ENCODE results near the gene RRP8. TPM values are rescaled to one million over a fixed set of nuclear protein-coding genes. Genes with fewer than 3 reads are reported as not detected.
A peak's percentile ranks its signal among the peaks of the same experiment; 100 is the strongest.

The RRP8 gene
- total and polyA plus RNA-seq, 9 of the 15 experiments (the other 6 are each of a cell fraction or from before 2014, with no cell fraction given) = 5.7 to 47.3 (median 32.6) TPM

DNA sequence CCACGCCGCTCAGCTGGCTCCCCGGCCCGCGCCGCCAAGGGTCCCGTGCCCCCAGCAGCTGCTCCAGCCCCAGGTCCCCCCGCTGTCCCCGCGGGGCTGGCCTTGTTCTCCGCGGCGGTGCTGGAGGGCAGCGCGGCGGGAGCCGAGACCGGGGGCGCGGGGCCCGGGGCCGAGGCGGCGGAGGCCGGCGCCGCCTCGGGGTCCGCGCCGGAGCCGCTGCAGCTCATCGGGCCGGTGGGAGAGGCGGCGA lies 8.5 kb upstream of the RRP8 start (continued):
- TF ChIP-seq ERF (CRISPR knock-in tag; IDR thresholded peaks at IDR 0.05) (peak; percentile 32; the same call in 1 of the 2 replicates), ZBTB7A (IDR thresholded peaks at IDR 0.05; ENCODE audit: borderline replicate concordance, control insufficient read depth, low read depth, low read length) (peak; percentile 76; the same call in 1 of the 2 replicates), GTF2E2 (tag; IDR thresholded peaks at IDR 0.05) (peak; percentile 59; the same call in 1 of the 2 replicates), MEIS2 (IDR thresholded peaks at IDR 0.05; ENCODE audit: partially characterized antibody) (peak; percentile 2), RBBP5 (IDR thresholded peaks at IDR 0.05; ENCODE audit: borderline replicate concordance, insufficient read depth, low read length, poor library complexity, severe bottlenecking) (peak; percentile 80), RB1 (IDR thresholded peaks at IDR 0.05; ENCODE audit: low read depth) (peak; percentile 79; the same call in 1 of the 2 replicates), KAT7 (CRISPR knock-in tag; IDR thresholded peaks at IDR 0.05; ENCODE audit: borderline replicate concordance) (no peak)
- TF ChIP-seq, protein P1, sequence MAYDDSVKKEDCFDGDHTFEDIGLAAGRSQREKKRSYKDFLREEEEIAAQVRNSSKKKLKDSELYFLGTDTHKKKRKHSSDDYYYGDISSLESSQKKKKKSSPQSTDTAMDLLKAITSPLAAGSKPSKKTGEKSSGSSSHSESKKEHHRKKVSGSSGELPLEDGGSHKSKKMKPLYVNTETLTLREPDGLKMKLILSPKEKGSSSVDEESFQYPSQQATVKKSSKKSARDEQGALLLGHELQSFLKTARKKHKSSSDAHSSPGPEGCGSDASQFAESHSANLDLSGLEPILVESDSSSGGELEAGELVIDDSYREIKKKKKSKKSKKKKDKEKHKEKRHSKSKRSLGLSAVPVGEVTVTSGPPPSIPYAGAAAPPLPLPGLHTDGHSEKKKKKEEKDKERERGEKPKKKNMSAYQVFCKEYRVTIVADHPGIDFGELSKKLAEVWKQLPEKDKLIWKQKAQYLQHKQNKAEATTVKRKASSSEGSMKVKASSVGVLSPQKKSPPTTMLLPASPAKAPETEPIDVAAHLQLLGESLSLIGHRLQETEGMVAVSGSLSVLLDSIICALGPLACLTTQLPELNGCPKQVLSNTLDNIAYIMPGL (CRISPR knock-in tag; IDR thresholded peaks at IDR 0.05) = 0 out of 2 replicates have a peak, but pooled peaks have one; percentile 21
- TF ChIP-seq, protein P2, sequence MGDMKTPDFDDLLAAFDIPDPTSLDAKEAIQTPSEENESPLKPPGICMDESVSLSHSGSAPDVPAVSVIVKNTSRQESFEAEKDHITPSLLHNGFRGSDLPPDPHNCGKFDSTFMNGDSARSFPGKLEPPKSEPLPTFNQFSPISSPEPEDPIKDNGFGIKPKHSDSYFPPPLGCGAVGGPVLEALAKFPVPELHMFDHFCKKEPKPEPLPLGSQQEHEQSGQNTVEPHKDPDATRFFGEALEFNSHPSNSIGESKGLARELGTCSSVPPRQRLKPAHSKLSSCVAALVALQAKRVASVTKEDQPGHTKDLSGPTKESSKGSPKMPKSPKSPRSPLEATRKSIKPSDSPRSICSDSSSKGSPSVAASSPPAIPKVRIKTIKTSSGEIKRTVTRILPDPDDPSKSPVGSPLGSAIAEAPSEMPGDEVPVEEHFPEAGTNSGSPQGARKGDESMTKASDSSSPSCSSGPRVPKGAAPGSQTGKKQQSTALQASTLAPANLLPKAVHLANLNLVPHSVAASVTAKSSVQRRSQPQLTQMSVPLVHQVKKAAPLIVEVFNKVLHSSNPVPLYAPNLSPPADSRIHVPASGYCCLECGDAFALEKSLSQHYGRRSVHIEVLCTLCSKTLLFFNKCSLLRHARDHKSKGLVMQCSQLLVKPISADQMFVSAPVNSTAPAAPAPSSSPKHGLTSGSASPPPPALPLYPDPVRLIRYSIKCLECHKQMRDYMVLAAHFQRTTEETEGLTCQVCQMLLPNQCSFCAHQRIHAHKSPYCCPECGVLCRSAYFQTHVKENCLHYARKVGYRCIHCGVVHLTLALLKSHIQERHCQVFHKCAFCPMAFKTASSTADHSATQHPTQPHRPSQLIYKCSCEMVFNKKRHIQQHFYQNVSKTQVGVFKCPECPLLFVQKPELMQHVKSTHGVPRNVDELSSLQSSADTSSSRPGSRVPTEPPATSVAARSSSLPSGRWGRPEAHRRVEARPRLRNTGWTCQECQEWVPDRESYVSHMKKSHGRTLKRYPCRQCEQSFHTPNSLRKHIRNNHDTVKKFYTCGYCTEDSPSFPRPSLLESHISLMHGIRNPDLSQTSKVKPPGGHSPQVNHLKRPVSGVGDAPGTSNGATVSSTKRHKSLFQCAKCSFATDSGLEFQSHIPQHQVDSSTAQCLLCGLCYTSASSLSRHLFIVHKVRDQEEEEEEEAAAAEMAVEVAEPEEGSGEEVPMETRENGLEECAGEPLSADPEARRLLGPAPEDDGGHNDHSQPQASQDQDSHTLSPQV (IDR thresholded peaks at IDR 0.05) = peak; percentile 58; the same call in 1 of the 2 replicates
- TF ChIP-seq, protein P3, sequence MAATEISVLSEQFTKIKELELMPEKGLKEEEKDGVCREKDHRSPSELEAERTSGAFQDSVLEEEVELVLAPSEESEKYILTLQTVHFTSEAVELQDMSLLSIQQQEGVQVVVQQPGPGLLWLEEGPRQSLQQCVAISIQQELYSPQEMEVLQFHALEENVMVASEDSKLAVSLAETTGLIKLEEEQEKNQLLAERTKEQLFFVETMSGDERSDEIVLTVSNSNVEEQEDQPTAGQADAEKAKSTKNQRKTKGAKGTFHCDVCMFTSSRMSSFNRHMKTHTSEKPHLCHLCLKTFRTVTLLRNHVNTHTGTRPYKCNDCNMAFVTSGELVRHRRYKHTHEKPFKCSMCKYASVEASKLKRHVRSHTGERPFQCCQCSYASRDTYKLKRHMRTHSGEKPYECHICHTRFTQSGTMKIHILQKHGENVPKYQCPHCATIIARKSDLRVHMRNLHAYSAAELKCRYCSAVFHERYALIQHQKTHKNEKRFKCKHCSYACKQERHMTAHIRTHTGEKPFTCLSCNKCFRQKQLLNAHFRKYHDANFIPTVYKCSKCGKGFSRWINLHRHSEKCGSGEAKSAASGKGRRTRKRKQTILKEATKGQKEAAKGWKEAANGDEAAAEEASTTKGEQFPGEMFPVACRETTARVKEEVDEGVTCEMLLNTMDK (IDR thresholded peaks at IDR 0.05; ENCODE audit: borderline replicate concordance, insufficient read depth, low read depth, low read length, poor library complexity, severe bottlenecking) = peak; percentile 16
- TF ChIP-seq, protein P4, sequence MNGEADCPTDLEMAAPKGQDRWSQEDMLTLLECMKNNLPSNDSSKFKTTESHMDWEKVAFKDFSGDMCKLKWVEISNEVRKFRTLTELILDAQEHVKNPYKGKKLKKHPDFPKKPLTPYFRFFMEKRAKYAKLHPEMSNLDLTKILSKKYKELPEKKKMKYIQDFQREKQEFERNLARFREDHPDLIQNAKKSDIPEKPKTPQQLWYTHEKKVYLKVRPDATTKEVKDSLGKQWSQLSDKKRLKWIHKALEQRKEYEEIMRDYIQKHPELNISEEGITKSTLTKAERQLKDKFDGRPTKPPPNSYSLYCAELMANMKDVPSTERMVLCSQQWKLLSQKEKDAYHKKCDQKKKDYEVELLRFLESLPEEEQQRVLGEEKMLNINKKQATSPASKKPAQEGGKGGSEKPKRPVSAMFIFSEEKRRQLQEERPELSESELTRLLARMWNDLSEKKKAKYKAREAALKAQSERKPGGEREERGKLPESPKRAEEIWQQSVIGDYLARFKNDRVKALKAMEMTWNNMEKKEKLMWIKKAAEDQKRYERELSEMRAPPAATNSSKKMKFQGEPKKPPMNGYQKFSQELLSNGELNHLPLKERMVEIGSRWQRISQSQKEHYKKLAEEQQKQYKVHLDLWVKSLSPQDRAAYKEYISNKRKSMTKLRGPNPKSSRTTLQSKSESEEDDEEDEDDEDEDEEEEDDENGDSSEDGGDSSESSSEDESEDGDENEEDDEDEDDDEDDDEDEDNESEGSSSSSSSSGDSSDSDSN (IDR thresholded peaks at IDR 0.05; ENCODE audit: borderline replicate concordance in 1 of 2, low read depth in 2 of 2, low read length in 2 of 2) = peak in 1 of 2 experiments; percentile 47; a peak in 2 of 4 replicates

Measured in K562 (cell line).